Right lung (tissue), 5 donors: ENCODE results near the gene DRAP1. TPM values are rescaled to one million over a fixed set of nuclear protein-coding genes. Genes with fewer than 3 reads are reported as not detected.
"Not testable (repeated sequence)": the region's sequence is repeated elsewhere in the genome, so short reads cannot be mapped to it uniquely, and the experiment has no call there.

Source experiments
- DNase-seq, 2 donors: peaks; one replicate each; pipeline ENCODE4 v3.0.0-alpha.2; 2013
- polyA plus RNA-seq, 5 donors: library from polyadenylated mRNA; unstranded; fragments of 120-200 nt; gene quantifications; one replicate each; pipeline versions ENCODE4 v1.2.1 to v1.2.3, GENCODE V29; 2013; ENCODE audit warnings: inconsistent platforms in 1 of 5, low replicate concordance in 1 of 5; ENCODE audit not compliant: insufficient read length in 5 of 5, insufficient read depth in 1 of 5

DRAP1 gene
- polyA plus RNA-seq, 5 donors: 66.5 to 143 (median 81.8) TPM

DNA sequence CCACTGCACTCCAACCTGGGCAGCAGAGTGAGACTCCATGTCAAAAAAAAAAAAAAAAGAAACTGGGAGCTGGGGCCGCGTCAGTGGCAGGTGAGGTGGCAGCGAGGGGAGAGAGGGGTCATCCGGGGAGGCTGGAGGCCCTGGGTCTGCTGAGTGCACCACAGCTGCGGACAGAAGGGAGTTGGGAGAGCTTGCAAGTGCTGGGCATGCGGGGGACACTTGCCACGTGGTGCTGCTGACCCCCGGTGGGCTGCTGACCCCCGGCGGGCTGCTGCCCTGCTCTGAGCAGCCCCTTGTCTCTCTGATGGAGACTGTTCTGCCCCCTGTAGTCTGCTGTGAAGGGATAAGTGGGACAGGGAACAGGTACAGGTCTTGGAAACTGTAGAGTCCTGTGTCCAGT, 2.6 kb downstream of the DRAP1 start:
- DNase-seq: no peak

DNA sequence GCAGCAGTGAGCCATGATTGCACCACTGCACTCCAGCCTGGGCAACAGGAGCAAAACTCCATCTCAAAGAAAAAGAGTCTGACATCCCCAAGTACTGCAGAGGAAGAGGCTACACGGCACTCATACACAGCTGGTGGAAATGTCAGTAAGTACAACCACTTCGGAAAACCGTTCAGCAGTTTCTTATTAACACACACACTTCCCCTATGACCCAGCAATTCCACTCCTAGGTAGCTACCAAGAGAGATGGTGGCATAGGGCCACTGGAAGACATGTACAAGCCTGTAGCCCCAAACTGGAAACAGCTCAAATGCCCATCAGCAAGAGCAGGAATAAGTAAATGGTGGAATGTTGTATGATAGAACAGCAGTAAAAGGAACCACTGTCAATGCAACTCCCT, 3.3 kb downstream of the DRAP1 start:
- DNase-seq: no peak

- DNase-seq: no peak
Observed at GRCh38 chr11:65925397-65925796, 6.2 kb downstream of the DRAP1 start.

DNA sequence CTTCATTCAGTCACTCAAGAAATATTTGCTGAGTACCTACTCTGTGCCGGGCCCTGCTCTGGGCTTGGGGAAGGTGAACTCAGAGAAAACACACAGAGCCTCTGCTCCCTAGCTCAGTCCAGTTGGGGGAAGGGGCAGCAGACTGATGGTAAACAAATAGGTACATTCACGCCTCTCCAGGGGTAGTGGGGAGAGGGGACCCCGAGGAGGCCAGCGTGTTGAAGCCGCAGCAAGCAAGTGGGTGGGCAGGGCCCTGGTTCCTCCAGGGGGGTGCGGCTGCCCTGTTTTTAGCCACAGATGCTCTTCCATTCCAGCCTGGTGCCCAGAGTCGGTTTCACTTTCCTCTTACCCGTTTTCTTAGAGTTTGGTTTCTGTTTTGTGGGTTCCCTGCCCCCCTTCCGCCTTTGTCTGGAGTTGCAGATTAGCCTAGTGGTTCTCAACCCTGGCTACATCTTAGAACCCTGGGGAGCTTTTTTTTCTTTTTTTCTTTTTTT, 8.7 kb downstream of the DRAP1 start:
- no peak for DNase-seq

GRCh38 chr11:65928667-65929066, 9.4 kb downstream of the DRAP1 start:
- DNase-seq: no peak

DNA sequence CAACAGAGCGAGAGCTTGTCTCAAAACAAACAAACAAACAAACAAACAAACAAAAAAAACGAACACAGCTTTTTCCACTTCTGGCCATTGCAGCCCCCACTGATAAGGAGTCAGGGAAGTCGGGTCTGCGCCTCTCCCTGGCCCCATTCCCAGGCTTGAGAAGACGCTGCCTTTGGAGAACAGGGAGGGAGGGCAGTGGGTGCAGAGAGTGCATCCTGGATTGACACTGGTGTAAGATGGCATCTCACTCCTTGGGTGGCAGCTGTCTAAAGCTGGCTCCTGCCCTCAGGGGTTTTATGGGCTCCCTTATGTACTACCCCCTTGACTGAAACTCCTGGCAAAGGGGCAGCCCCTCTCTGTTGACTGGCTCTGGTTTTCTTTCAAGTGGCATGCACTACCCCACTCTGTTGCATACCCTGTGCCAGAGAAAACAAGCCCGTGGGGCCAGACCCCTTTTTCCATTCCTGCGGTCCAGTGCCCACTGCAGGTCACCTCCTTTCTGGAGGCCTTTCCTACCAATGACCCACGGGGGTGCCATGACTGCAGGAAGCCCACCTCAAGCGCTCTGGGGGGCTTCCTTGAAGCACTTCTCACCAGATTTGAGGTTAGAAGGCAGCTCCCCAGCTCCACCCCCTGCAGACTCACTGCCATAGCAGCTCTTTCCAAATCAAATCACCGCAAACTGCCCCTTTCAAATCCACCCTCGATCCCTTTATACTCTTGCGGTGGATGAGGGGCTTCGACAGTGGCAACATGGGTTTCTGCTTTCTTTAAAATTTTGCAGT, 12.7 kb downstream of the DRAP1 start:
- no peak for DNase-seq

DNA sequence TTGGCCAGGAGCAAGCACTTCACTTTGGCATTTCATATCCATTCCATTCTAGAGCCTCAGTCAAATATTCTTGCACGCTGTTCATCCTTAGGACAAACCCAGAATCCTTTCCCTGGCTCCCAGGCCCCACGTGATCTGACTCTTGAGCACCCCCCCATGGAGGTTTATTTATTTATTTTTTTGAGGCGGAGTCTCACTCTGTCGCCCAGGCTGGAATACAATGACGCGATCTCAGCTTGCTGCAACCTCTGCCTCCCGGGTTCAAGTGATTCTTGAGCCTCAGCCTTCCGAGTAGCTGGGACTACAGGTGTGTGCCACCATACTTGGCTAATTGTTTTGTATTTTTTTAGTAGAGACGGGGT, 13.3 kb downstream of the DRAP1 start:
- DNase-seq: no peak

DNA sequence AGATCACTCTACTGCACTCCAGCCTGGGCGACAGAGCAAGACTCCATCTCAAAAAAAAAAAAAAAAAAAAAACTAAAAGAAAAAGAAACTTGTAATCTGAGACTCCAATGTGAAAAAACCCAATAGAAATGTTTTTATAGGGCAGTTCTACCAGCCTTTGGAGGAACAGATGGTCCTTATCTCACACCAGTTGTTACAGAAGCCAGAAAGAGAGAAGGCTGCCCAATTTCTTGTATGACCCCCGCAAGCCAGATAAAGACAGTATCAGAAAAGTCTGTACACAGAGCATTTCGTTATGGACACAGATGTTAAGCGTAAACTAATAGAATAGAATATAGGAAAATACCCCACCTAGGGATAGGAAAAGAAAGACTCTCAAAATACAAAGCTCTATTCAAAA, 14.8 kb downstream of the DRAP1 start:
- peak; percentile 74 to 84 for DNase-seq

GRCh38 chr11:65937766-65938165, 18.5 kb downstream of the DRAP1 start:
- DNase-seq: no peak

DNA sequence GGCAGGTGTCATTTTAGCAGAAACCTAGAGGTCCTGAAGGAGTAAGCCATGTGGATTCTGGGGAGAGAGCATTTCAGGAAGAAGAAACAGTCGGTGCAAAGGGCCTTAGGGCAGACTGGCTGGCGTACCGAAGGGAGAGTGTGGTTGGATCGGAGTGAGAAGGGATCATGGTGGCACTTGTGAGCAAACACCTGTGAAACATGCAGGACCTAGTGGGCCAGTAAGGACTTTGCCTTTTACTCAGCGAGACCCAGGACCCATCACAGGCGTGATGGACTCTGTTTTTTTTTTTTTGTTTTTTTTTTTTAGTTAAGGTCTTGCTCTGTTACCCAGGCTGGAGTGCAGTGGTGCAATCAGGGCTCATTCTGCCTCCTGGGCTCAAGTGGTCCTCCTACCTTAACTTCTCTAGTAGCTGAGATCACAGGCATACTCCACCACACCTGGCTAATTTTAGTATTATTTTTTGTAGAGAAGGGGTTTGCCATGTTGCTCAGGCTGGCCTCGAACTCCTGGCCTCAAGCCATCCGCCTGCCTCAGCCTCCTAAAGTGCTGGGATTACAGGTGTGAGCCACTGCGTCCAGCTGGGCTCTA, 22.6 kb downstream of the DRAP1 start:
- no peak for DNase-seq

- DNase-seq: no peak
Observed at GRCh38 chr11:65942531-65942930, 23.3 kb downstream of the DRAP1 start.

- no peak for DNase-seq
Observed at GRCh38 chr11:65944191-65944590, 25.0 kb downstream of the DRAP1 start.

- DNase-seq: no peak
Observed at GRCh38 chr11:65944767-65945166, 25.5 kb downstream of the DRAP1 start.

DNA sequence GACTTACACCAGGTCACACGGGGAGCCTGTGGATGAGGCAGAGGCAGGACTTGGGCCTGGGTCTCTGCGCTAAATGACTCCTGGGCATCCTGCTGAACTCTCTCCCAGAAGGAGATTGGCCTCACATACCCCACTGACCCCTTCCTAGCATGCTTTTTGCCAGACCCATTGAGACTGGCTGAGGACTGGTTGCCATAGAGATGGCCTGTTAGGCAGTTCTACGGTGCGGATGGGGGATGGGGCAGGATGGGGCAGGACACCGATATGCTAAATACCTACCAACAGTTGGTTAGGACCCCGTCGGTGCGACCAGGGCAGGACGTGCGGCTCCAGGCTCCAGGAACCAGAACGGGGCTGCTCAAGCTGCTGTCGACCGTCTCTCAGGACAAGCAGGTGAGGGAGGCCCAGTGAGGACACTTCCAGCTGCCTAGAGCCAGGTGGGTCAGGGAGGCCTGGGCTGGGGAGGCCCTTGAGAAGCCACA, 26.2 kb downstream of the DRAP1 start, which contains the start of gene TSGA10IP:
TSGA10IP (plus strand) TSS at position 51 of the 482 bp plus-strand sequence; CDS start at position 247, 196 bp downstream.
- DNase-seq: no peak

- DNase-seq: no peak
Observed at GRCh38 chr11:65945941-65946558, 26.8 kb downstream of the DRAP1 start.

DNA sequence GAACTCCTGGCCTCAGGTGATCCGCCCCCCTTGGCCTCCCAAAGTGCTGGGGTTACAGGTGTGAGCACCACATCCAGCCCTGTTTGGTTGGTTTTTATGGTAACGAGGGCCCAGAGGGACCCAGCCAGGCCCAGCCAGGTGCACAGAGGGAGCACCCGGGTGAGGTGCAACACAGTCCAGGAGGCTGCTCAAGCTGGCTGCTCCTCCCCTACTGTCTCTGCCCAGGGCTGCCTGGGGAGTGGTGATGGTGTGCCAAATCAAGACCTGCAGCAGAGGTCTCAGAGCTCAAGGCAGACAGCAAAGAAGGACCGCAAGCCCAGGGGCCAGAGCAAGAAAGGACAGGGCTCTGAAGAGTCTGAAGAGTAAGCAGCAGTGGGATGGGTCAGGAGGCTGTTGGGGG, 27.4 kb downstream of the DRAP1 start:
- DNase-seq: no peak

DNA sequence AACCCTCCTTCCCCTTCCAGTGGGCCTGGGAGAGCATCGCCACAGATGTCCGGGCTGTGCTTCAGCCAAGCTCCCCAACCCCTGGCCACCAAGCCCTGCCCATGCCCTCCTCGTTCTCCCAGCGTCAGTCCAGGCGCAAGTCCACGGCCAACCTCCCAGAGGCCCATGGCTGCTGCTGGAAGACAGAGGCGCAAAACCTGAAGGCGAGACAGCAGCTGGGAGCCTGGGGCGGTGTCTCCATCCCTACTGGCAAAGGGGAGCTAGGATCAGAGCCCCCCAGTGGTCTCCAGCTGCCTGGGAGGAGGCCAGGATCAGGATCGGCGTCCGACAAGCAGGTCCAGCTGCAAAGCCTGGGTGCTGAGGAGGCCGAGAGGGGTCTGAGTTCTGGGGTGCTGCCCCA, 27.9 kb downstream of the DRAP1 start:
- DNase-seq: no peak

DNA sequence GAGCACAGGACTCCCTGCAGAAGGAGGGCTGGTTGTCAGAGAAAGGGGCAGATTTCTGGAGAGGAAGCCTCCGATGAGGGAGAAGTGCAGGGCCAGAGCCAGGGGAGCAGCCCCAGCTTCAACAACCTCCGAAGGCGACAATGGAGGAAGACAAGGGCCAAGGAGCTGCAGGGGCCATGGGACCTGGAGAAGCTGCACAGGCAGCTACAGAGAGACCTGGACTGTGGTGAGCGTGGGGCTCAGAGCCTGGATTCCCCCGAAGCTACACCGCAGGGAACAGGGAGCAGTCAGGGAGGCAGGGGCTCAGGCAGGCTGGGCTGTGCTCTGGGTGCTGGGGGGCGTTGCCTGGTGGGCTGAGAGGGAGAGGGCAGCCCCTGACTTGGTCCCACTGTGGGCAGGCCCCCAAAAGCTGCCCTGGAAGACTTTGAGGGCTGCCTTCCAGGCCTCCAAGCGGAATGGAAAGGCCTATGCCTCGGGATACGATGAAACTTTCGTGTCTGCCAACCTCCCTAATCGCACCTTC, 28.4 kb downstream of the DRAP1 start:
- DNase-seq: no peak

DNA sequence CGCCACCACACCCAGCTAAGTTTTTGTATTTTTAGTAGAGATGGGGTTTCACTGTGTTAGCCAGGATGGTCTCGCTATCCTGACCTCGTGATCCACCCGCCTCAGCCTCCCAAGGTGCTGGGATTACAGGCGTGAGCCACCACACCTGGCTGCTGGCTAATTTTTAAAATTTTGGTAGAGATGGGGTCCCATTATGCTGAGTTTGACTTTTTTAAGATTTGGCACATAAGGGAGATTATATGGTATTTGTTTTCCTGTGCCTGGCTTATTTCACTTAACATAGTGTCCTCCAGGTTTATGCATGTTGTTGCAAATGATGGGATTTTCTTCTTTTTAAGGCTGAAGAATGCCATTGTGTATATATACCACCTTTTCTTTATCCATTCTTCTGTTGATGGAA, 31.5 kb downstream of the DRAP1 start:
- DNase-seq: not testable (repeated sequence)

DNA sequence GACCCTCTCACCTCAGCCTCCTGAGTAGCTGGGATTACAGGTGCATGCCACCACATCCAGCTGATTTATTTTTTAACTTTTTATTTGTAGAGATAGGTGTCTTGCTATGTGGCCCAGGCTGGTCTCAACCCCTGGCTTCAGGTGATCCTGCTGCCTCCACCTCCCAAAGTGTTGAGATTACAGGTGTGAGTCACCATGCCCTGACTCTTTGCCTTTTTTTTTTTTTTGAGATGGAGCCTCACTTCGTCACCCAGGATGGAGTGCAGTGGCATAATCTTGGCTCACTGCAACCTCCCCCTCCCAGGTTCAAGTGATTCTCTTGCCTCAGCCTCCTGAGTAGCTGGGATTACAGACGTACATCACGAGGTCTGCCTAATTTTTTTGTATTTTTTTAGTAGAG, 32.4 kb downstream of the DRAP1 start:
- not testable (repeated sequence) for DNase-seq

- no peak for DNase-seq
Observed at GRCh38 chr11:65952052-65952521, 32.9 kb downstream of the DRAP1 start.

DNA sequence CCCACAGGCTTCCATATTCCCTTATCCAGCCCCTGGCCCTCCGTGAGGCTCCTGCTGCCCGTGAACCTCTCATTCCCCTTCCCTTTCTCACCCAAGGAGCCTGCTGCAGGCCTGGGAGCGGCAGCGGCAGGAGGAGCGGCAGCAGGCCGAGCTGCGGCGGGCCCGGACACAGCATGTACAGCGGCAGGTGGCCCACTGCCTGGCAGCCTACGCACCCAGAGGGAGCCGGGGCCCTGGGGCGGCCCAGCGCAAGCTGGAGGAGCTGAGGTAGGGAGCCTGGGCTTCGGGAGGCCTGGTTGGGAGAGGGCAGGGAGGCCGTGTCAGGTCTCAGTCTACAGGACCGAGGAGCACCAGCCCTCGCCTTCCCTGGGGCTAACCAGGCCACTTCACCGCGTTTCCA, 34.2 kb downstream of the DRAP1 start:
- DNase-seq: no peak
